ENCODE measurements around the gene SCAF1. TPM values are rescaled to one million over a fixed set of nuclear protein-coding genes. Genes with fewer than 3 reads are reported as not detected.

Gene SCAF1
- polyA plus RNA-seq, 3 donors = 0.39 to 7.5 (median 0.68) TPM

DNA sequence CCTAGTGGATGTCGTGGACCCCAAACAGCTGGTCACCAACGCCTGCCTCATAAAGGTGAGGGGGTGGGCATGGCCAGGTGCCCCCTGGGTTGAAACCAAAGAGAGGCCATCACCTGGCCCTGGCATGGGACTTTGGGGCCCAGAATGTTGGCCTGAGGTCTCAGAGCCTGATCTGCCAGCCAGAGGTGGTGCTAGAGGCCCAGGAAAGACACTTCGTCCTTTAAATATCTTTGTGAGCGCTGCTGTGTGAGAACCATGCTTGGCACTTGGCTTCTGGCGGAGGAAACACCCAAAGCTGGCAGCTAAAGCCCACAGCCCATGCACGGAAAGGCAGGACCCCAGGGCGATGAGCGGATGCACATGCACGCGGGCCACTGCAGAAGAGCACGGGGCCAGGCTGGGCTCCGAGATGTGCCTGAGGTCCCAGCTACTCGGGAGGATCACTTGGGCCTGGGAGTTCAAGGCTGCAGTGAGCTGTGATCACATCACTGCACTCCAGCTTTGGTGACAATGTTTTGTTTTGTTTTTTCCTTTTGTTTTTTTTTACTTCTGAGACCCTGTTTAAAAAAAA lies 43.1 kb downstream of the SCAF1 start:
- peaks cover 10% of the 10 kb centered on the region for H4K20me1 ChIP-seq (ENCODE audit: insufficient read depth, low read length)
- WGBS (ENCODE audit: insufficient coverage) = 97% methylated on average over 13 of the region's 13 CpGs
- peaks cover 22 to 28% of the 10 kb centered on the region in 2 donors for H3K4me1 ChIP-seq (ENCODE audit: control insufficient read depth in 1 of 2, insufficient read depth in 2 of 2, low read length in 2 of 2)
- Mint-ChIP-seq H3K36me3 (peaks cover 62 to 72% of the 10 kb centered on the region in 2 donors), H3K4me1 (peaks cover 19% of the 10 kb centered on the region), H3K4me3 (no peak overlapping the region), H3K9me3 (peaks cover 0 to 4% (median 0%) of the 10 kb centered on the region in 7 donors), H3K27ac (peak overlapping the region in 2 of 7 donors; percentile 4 to 37), H3K27me3 (ENCODE audit: low read depth in 3 of 3) (peaks cover 18 to 19% (median 18%) of the 10 kb centered on the region in 3 donors)
- peaks cover 0 to 4% of the 10 kb centered on the region in 2 donors for H3K9me3 ChIP-seq (replicated peaks in 1 of 2; ENCODE audit: control insufficient read depth in 1 of 2, insufficient read depth in 1 of 2, low read length in 2 of 2)
- H3K36me3 ChIP-seq (replicated peaks in 1 of 2; ENCODE audit: control insufficient read depth in 1 of 2, insufficient read depth in 2 of 2, low read length in 2 of 2) = peaks cover 33 to 47% of the 10 kb centered on the region in 2 donors
- no peak for DNase-seq
- peaks cover 9% of the 10 kb centered on the region for H3K79me2 ChIP-seq (ENCODE audit: insufficient read depth, low read length)
- no peak overlapping the region for H3K4me2 ChIP-seq (replicated peaks; ENCODE audit: extremely low read depth, low read length, poor library complexity, severe bottlenecking)
- TF ChIP-seq, protein P1, sequence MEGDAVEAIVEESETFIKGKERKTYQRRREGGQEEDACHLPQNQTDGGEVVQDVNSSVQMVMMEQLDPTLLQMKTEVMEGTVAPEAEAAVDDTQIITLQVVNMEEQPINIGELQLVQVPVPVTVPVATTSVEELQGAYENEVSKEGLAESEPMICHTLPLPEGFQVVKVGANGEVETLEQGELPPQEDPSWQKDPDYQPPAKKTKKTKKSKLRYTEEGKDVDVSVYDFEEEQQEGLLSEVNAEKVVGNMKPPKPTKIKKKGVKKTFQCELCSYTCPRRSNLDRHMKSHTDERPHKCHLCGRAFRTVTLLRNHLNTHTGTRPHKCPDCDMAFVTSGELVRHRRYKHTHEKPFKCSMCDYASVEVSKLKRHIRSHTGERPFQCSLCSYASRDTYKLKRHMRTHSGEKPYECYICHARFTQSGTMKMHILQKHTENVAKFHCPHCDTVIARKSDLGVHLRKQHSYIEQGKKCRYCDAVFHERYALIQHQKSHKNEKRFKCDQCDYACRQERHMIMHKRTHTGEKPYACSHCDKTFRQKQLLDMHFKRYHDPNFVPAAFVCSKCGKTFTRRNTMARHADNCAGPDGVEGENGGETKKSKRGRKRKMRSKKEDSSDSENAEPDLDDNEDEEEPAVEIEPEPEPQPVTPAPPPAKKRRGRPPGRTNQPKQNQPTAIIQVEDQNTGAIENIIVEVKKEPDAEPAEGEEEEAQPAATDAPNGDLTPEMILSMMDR (IDR thresholded peaks at IDR 0.05) = no peak
- H3K27ac ChIP-seq (ENCODE audit: low read depth in 1 of 2, low read length in 2 of 2) = no peak overlapping the region
- no peak overlapping the region for H3K9ac ChIP-seq (ENCODE audit: insufficient read depth, low read length, poor library complexity, severe bottlenecking)
- no peak overlapping the region for H2AFZ ChIP-seq (ENCODE audit: insufficient read depth, low read depth, low read length, poor library complexity, severe bottlenecking)
- H3K4me3 ChIP-seq (replicated peaks in 1 of 3; ENCODE audit: low read depth in 2 of 3, low read length in 3 of 3) = no peak overlapping the region
- peaks cover 1 to 12% of the 10 kb centered on the region in 2 donors for H3K27me3 ChIP-seq (ENCODE audit: control insufficient read depth in 2 of 2, insufficient read depth in 2 of 2, low read length in 2 of 2)
- intact Hi-C loops (cut with micrococcal nuclease) = no loop called here

DNA sequence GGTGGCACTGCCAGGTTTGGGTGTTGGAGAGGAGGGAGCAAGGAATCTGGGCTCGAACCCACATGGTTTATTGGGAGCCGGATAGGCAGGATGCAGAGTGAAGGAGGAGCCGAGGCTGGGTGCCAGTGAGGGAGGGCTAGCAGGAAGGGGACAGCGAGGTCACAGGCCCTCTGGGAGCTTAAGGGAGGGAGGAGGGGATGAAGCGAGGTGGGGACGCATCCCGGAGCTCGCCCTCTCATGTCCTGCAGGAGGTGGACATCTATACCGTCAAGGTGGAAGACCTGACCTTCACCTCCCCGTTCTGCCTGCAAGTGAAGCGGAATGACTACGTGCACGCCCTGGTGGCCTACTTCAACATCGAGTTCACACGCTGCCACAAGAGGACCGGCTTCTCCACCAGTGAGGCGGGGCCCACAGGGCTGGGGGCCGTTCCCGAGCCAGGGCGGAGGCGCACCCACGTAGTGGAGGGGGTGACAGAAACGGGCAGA lies 43.9 kb downstream of the SCAF1 start:
- Histone ChIP-seq H2AFZ (ENCODE audit: insufficient read depth, low read depth, low read length, poor library complexity, severe bottlenecking) (no peak overlapping the region), H3K36me3 (replicated peaks in 1 of 2; ENCODE audit: control insufficient read depth in 1 of 2, insufficient read depth in 2 of 2, low read length in 2 of 2) (peaks cover 33 to 47% of the 10 kb centered on the region in 2 donors), H3K79me2 (ENCODE audit: insufficient read depth, low read length) (peaks cover 2% of the 10 kb centered on the region), H3K9ac (ENCODE audit: insufficient read depth, low read length, poor library complexity, severe bottlenecking) (no peak overlapping the region), H4K20me1 (ENCODE audit: insufficient read depth, low read length) (peaks cover 5% of the 10 kb centered on the region), H3K27ac (ENCODE audit: low read depth in 1 of 2, low read length in 2 of 2) (no peak overlapping the region), H3K9me3 (replicated peaks in 1 of 2; ENCODE audit: control insufficient read depth in 1 of 2, insufficient read depth in 1 of 2, low read length in 2 of 2) (peaks cover 0 to 7% of the 10 kb centered on the region in 2 donors), H3K4me3 (replicated peaks in 1 of 3; ENCODE audit: low read depth in 2 of 3, low read length in 3 of 3) (no peak overlapping the region), H3K27me3 (ENCODE audit: control insufficient read depth in 2 of 2, insufficient read depth in 2 of 2, low read length in 2 of 2) (peaks cover 9 to 20% of the 10 kb centered on the region in 2 donors), H3K4me2 (replicated peaks; ENCODE audit: extremely low read depth, low read length, poor library complexity, severe bottlenecking) (no peak overlapping the region), H3K4me1 (ENCODE audit: control insufficient read depth in 1 of 2, insufficient read depth in 2 of 2, low read length in 2 of 2) (peaks cover 24 to 28% of the 10 kb centered on the region in 2 donors)
- intact Hi-C loops (cut with micrococcal nuclease) = no loop called here
- Mint-ChIP-seq H3K4me1 (peaks cover 27% of the 10 kb centered on the region), H3K27ac (peak overlapping the region in 2 of 7 donors; percentile 7 to 42), H3K27me3 (ENCODE audit: low read depth in 3 of 3) (peaks cover 25 to 27% (median 26%) of the 10 kb centered on the region in 3 donors), H3K9me3 (peaks cover 0 to 11% (median 7%) of the 10 kb centered on the region in 7 donors), H3K4me3 (no peak overlapping the region), H3K36me3 (peaks cover 68 to 78% of the 10 kb centered on the region in 2 donors)
- TF ChIP-seq, protein P1 (IDR thresholded peaks at IDR 0.05) = no peak
- WGBS (ENCODE audit: insufficient coverage) = 95% methylated on average over 19 of the region's 23 CpGs
- DNase-seq = no peak

All from CD14-positive monocyte (primary cell).